HS-27A (cell line): ENCODE data around the gene KCNMA1.
"Not testable (repeated sequence)": the region's sequence is repeated elsewhere in the genome, so short reads cannot be mapped to it uniquely, and the experiment has no call there.

Source experiments
- DNase-seq: peaks from one replicate; pipeline ENCODE4 v3.0.0-alpha.2; 2012; ENCODE audit warnings: low read depth, missing footprints

KCNMA1 gene

GRCh38 chr10:77581738-77582137, 55.9 kb downstream of the KCNMA1 start:
- DNase-seq, result no peak

- DNase-seq, result no peak
These were observed 57.1 kb downstream of the KCNMA1 start for GRCh38 chr10:77580482-77580881.

- no peak for DNase-seq
These were observed 58.9 kb downstream of the KCNMA1 start for GRCh38 chr10:77578583-77579227.

- no peak for DNase-seq
These were observed 59.9 kb downstream of the KCNMA1 start for GRCh38 chr10:77577666-77578229.

GRCh38 chr10:77576444-77577032, 61.1 kb downstream of the KCNMA1 start:
- no peak for DNase-seq

- no peak for DNase-seq
These were observed 61.6 kb downstream of the KCNMA1 start for GRCh38 chr10:77576007-77576367.

- DNase-seq, result no peak
These were observed 62.2 kb downstream of the KCNMA1 start for GRCh38 chr10:77575271-77576006.

GRCh38 chr10:77574438-77574837, 63.2 kb downstream of the KCNMA1 start:
- DNase-seq, result no peak

- DNase-seq, result not testable (repeated sequence)
These were observed 65.1 kb downstream of the KCNMA1 start for GRCh38 chr10:77572520-77572919.

GRCh38 chr10:77571490-77571889, 66.1 kb downstream of the KCNMA1 start:
- DNase-seq, result no peak

GRCh38 chr10:77566914-77567566, 70.6 kb downstream of the KCNMA1 start:
- no peak for DNase-seq

GRCh38 chr10:77566236-77566635, 71.4 kb downstream of the KCNMA1 start:
- no peak for DNase-seq

GRCh38 chr10:77565590-77566023, 72.0 kb downstream of the KCNMA1 start:
- no peak for DNase-seq

GRCh38 chr10:77564731-77565589, 72.6 kb downstream of the KCNMA1 start:
- peak; percentile 43 for DNase-seq

- DNase-seq, result no peak
These were observed 73.9 kb downstream of the KCNMA1 start for GRCh38 chr10:77563638-77564270.

GRCh38 chr10:77562742-77563141, 74.9 kb downstream of the KCNMA1 start:
- no peak for DNase-seq

GRCh38 chr10:77561991-77562390, 75.6 kb downstream of the KCNMA1 start:
- DNase-seq, result no peak

- DNase-seq, result no peak
These were observed 77.1 kb downstream of the KCNMA1 start for GRCh38 chr10:77560471-77560870.

- no peak for DNase-seq
These were observed 77.6 kb downstream of the KCNMA1 start for GRCh38 chr10:77560052-77560451.

GRCh38 chr10:77556990-77557601, 80.5 kb downstream of the KCNMA1 start:
- DNase-seq, result no peak
